LNCaP clone FGC (cell line): Measurements from ENCODE around the gene PROK1.

Source experiments
- DNase-seq: peaks from one replicate; pipeline ENCODE4 v3.0.0-alpha.2; 2011; ENCODE audit warnings: low read depth
- H3K4me3 ChIP-seq: 2 replicates; pipeline ENCODE4 v1.5.1; 2011; ENCODE audit warnings: mild to moderate bottlenecking, low read depth, low read length, control low read depth
- TF ChIP-seq, protein P1 (sequence below): IDR thresholded peaks from 2 replicates; pipeline ENCODE4 v1.5.1; 2012; ENCODE audit warnings: mild to moderate bottlenecking; ENCODE audit not compliant: control insufficient read depth, insufficient read depth; ENCODE audit errors: extremely low read depth

The PROK1 gene

GRCh38 chr1:110492573-110492972 is 41.6 kb downstream of the PROK1 start:
- H3K4me3 ChIP-seq, result no peak overlapping the region
- DNase-seq, result no peak
- TF ChIP-seq, protein P1, sequence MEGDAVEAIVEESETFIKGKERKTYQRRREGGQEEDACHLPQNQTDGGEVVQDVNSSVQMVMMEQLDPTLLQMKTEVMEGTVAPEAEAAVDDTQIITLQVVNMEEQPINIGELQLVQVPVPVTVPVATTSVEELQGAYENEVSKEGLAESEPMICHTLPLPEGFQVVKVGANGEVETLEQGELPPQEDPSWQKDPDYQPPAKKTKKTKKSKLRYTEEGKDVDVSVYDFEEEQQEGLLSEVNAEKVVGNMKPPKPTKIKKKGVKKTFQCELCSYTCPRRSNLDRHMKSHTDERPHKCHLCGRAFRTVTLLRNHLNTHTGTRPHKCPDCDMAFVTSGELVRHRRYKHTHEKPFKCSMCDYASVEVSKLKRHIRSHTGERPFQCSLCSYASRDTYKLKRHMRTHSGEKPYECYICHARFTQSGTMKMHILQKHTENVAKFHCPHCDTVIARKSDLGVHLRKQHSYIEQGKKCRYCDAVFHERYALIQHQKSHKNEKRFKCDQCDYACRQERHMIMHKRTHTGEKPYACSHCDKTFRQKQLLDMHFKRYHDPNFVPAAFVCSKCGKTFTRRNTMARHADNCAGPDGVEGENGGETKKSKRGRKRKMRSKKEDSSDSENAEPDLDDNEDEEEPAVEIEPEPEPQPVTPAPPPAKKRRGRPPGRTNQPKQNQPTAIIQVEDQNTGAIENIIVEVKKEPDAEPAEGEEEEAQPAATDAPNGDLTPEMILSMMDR, result no peak

DNA sequence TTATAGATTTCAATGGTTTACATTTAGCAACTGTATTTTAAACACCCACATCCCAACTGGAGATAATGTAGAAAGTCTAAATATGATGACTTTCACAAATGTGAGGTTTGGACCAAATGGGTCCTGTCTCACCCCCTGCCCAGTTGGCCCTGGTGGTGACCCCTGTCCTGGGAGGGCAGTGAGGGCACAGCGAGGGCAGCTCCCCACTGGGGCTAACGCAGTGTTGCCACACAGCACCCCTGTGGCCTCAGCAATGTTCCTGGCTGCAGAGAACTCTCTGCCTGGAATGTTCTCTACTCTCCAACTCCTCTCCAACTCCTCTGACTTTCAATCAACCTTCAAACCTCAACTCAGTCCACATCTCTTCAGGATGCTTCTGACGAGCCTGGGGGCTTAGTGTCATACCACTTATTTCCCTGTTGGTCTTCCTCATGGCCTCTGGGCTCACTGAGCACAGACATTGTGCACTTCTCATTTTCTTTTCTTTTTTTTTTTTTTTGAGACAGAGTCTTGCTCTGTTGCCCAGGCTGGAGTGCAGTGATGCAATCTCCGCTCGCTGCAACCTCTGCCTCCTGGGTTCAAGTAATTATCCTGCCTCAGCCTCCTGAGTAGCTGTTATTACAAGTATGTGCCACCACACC is 42.2 kb downstream of the PROK1 start:
- no peak for DNase-seq
- TF ChIP-seq, protein P1, result no peak
- H3K4me3 ChIP-seq, result no peak overlapping the region

DNA sequence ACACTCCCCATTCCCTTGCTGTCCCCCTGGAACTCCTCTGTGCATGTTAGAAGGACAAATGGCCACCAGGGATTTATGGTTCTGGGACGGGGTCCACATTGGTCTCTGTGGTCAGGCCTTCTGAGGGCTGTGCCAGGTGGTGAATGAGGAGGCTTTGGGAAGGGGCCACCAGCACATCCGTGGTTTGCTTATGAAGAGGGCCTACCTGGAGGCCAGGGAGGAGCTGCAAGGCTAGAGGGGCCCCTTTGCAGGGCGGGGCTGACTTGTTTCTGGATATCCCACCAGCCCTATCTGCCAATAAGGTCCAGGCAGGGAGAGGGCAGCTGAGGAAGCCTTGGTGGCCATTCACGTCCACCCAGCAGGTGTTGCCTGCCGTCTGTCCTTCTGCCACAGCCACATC is 43.1 kb downstream of the PROK1 start:
- no peak overlapping the region for H3K4me3 ChIP-seq
- no peak for DNase-seq
- TF ChIP-seq, protein P1, result no peak

DNA sequence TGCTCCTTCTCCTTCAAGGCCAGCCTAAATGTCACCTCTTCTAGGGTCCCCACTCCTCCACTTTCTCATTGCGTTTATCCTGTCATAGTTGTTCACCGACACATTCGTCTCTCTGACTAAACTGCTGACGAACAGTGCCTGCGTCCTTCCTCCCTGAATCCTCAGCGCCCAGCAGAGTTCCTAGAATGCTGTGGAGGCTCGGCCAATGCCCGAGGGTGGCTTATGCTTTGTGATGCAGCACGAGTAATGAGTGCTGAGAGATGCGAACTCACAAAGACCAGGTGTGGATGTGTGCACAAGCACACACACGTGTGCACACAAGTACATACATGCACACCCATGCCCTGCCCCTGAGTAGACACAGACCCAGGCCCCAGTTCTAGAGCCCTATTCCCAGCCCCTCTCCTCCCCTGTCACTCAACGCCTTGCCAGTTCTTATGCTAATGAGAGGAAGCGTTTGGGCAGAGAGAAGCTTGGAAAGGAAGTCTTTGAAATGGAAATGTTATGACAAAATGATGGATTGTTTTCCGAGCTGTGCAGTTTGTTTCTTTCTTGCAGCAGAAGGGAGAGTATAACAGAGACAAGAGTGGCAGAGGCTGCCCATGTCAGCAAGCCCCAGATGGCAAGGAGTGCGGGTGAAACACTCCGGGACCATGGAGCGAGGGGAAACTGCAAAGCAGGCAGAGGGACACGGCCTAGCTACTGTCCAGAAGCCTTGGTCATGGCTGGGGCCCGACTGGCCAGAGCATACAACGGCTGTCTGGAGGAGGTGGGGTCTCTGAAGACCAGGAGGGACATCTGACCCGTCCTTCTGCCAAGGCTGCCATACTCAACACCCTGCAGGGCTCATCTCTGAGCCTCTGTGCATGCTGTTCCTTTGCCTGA is 43.8 kb downstream of the PROK1 start:
- DNase-seq, result no peak
- TF ChIP-seq, protein P1, result no peak

DNA sequence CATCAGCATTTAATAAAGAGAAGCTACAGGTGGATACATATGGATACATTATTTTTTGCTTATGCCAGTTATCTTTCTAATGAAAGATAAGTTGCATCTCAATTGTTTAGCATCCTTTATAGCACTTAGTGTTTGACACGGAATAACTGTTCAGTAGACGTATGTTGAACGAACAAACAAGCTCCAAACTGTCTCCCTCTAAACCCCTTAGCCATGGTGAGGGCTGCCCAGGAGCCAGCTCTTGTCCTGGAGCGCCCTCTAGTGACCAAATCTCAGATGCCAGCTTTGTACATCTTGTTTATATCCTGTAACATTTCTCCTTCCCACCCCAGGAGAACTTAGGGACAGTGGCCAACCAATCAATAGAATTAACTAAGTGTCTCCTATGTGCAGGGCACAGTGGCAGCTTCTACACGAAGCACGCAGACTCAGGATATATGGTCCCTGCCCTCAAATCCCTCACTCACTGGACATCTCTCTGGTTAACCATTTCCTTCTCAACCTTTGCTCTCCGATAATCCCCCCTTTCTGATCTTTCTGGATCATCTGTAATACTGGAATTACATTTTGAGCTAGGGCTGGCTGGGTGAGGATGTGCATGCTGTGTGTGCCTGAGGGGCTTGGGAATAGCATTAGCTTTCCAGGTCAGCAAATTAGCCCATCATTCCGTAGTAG is 45.1 kb downstream of the PROK1 start:
- H3K4me3 ChIP-seq, result no peak overlapping the region
- DNase-seq, result peak; percentile 42
- TF ChIP-seq, protein P1, result peak; percentile 92

More for the DNA sequence above, 43.8 kb downstream of the PROK1 start:
- H3K4me3 ChIP-seq, result no peak overlapping the region

GRCh38 chr1:110498270-110498669 is 47.3 kb downstream of the PROK1 start:
- TF ChIP-seq, protein P1, result no peak
- no peak overlapping the region for H3K4me3 ChIP-seq
- no peak for DNase-seq
